ENCODE measurements around the gene LRRC32.

DNA sequence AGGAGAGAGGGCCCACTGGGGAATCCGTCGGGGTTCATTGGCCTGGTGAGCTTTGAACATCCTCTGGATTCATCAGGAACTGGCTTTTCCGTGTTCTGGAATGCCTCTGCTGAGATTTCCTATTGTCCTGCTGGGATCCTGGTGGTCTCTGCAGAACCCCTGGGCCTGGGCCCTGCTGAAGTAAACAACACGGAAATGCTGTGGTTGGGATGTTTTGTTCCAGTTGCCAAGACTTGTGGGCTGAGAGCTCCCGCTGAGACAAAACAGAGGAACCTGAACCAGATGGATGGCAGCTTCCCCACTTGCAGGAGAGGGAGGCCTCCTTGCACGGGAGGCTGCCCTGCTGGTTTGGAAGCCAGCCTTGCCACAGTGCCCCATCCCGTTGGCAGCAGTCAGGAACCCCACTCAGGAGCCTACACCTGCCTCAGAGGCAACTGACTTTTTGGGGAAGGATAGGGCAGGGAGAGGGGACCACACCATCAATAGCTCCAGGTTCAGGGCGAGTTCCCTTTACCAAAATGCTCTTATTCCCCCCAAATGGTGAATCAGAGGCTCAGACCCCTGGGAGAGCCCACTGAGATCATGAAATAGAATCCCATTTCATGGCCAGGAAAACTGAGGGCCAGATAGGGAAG lies 60.7 kb downstream of the LRRC32 start:
- TF ChIP-seq POLR2AphosphoS5 (IDR thresholded peaks at IDR 0.05) (no peak), EP300 (IDR thresholded peaks at IDR 0.05) (no peak)
- TF ChIP-seq, protein P1, sequence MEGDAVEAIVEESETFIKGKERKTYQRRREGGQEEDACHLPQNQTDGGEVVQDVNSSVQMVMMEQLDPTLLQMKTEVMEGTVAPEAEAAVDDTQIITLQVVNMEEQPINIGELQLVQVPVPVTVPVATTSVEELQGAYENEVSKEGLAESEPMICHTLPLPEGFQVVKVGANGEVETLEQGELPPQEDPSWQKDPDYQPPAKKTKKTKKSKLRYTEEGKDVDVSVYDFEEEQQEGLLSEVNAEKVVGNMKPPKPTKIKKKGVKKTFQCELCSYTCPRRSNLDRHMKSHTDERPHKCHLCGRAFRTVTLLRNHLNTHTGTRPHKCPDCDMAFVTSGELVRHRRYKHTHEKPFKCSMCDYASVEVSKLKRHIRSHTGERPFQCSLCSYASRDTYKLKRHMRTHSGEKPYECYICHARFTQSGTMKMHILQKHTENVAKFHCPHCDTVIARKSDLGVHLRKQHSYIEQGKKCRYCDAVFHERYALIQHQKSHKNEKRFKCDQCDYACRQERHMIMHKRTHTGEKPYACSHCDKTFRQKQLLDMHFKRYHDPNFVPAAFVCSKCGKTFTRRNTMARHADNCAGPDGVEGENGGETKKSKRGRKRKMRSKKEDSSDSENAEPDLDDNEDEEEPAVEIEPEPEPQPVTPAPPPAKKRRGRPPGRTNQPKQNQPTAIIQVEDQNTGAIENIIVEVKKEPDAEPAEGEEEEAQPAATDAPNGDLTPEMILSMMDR (IDR thresholded peaks at IDR 0.05): no peak
